Measurements from ENCODE around the gene ALDH4A1. TPM values are rescaled to one million over a fixed set of nuclear protein-coding genes. Genes with fewer than 3 reads are reported as not detected.

ALDH4A1 gene
- total RNA-seq, 1 donor from 2014 or later: 11.7 TPM

- no peaks in the 10 kb centered on the region for H3K27me3 ChIP-seq (ENCODE audit: low read depth)
- DNase-seq: no peak
- peaks cover 10% of the 10 kb centered on the region for H3K36me3 ChIP-seq
- no peak for ATAC-seq
- H3K4me3 ChIP-seq: no peak overlapping the region
- no peaks in the 10 kb centered on the region for H3K4me1 ChIP-seq
- H3K9me3 ChIP-seq: no peaks in the 10 kb centered on the region
- intact Hi-C loops (cut with DNase I): no loop called here
- H3K27ac ChIP-seq: no peak overlapping the region
- TF ChIP-seq, protein P1, sequence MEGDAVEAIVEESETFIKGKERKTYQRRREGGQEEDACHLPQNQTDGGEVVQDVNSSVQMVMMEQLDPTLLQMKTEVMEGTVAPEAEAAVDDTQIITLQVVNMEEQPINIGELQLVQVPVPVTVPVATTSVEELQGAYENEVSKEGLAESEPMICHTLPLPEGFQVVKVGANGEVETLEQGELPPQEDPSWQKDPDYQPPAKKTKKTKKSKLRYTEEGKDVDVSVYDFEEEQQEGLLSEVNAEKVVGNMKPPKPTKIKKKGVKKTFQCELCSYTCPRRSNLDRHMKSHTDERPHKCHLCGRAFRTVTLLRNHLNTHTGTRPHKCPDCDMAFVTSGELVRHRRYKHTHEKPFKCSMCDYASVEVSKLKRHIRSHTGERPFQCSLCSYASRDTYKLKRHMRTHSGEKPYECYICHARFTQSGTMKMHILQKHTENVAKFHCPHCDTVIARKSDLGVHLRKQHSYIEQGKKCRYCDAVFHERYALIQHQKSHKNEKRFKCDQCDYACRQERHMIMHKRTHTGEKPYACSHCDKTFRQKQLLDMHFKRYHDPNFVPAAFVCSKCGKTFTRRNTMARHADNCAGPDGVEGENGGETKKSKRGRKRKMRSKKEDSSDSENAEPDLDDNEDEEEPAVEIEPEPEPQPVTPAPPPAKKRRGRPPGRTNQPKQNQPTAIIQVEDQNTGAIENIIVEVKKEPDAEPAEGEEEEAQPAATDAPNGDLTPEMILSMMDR (IDR thresholded peaks at IDR 0.05): no peak
Observed at GRCh38 chr1:18878538-18879214, 23.7 kb downstream of the ALDH4A1 start.

- Histone ChIP-seq H3K4me3 (no peak overlapping the region), H3K36me3 (no peaks in the 10 kb centered on the region), H3K27ac (no peak overlapping the region), H3K27me3 (ENCODE audit: low read depth) (no peaks in the 10 kb centered on the region), H3K9me3 (no peaks in the 10 kb centered on the region), H3K4me1 (no peaks in the 10 kb centered on the region)
- TF ChIP-seq, protein P1 (IDR thresholded peaks at IDR 0.05): no peak
- DNase-seq: no peak
- ATAC-seq: no peak
- intact Hi-C loops (cut with DNase I): no loop called here
Observed at GRCh38 chr1:18877282-18877681, 25.1 kb downstream of the ALDH4A1 start.

- Histone ChIP-seq H3K27me3 (ENCODE audit: low read depth) (no peaks in the 10 kb centered on the region), H3K4me1 (no peaks in the 10 kb centered on the region), H3K4me3 (no peak overlapping the region), H3K9me3 (no peaks in the 10 kb centered on the region), H3K36me3 (no peaks in the 10 kb centered on the region), H3K27ac (no peak overlapping the region)
- ATAC-seq (no peak), DNase-seq (no peak)
- TF ChIP-seq, protein P1 (IDR thresholded peaks at IDR 0.05): no peak
- intact Hi-C loops (cut with DNase I): no loop called here
Observed at GRCh38 chr1:18876210-18876609, 26.1 kb downstream of the ALDH4A1 start.

GRCh38 chr1:18875796-18876128, 26.6 kb downstream of the ALDH4A1 start:
- Histone ChIP-seq H3K27me3 (ENCODE audit: low read depth) (no peaks in the 10 kb centered on the region), H3K36me3 (no peaks in the 10 kb centered on the region), H3K27ac (no peak overlapping the region), H3K4me1 (no peaks in the 10 kb centered on the region), H3K9me3 (no peaks in the 10 kb centered on the region), H3K4me3 (no peak overlapping the region)
- no peak for ATAC-seq
- TF ChIP-seq, protein P1 (IDR thresholded peaks at IDR 0.05): no peak
- intact Hi-C loops (cut with DNase I): no loop called here
- no peak for DNase-seq

DNA sequence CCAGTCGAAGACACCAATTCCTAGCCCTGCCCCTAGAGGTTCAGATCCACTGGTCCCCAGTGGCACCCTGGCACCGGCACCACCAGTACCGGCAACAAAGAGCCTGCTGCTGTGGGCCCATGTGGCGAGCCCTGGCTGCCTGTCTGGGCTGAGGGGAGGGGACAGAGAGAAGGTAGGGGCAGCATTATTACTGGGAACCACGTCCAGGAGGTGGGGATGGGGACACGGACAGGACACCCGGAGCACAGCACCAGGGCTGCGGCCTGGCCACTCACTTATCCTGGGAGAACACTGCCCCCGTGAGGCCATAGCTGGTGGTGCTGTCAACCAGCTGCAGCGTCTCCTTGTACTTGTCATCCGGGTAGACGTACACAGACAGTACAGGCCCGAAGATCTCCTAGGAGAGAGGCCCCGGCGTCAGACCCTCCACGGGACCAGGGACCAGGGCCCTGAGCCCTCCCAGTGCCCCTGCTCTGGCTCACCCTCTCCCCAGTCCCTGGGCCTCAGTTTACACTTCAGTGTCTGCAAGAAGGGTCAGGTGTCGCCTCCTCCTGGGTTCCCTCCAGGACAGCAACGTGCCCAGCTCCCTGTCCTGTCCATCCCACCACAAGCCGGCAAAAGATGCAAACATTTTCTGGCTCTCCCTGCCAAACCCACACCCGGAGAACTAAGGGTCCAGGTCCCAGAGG, 27.1 kb downstream of the ALDH4A1 start:
- ATAC-seq: peak; percentile 78 to 80
- H3K4me1 ChIP-seq: no peaks in the 10 kb centered on the region
- no peaks in the 10 kb centered on the region for H3K9me3 ChIP-seq
- no peak overlapping the region for H3K27ac ChIP-seq
- H3K36me3 ChIP-seq: no peaks in the 10 kb centered on the region
- no peak overlapping the region for H3K4me3 ChIP-seq
- TF ChIP-seq, protein P1 (IDR thresholded peaks at IDR 0.05): peak; percentile 79
- no peaks in the 10 kb centered on the region for H3K27me3 ChIP-seq (ENCODE audit: low read depth)
- peak; percentile 84 for DNase-seq
- intact Hi-C loops (cut with DNase I): no loop called here
